ENCODE measurements around the gene NOP53. TPM values are rescaled to one million over a fixed set of nuclear protein-coding genes. Genes with fewer than 3 reads are reported as not detected.
"Not testable (repeated sequence)": the region's sequence is repeated elsewhere in the genome, so short reads cannot be mapped to it uniquely, and the experiment has no call there.

The NOP53 gene
- total and polyA plus RNA-seq, 2 of the 4 experiments (the other 2 are of a cell fraction), result 59.5 to 83.2 TPM

GRCh38 chr19:47746129-47746528 lies 783 bp downstream of the NOP53 start:
- intact Hi-C loops (cut with micrococcal nuclease); dilution Hi-C loops (cut with HindIII; ENCODE audit: low sequenced_read_pairs, unreplicated experiment): not testable (repeated sequence)
- CTCF ChIA-PET, result interaction anchor here (0.6 kb wide), 1 partner anchor 20 kb away, joined by 3 read pairs; no protein-coding TSS in a partner anchor

More at GRCh38 chr19:47746129-47746528, 783 bp downstream of the NOP53 start:
- H3K9me3 ChIP-seq (ENCODE audit: control insufficient read depth, insufficient read depth, low read length); DNase-seq; H3K9me1 ChIP-seq (ENCODE audit: insufficient read depth, low read length); H2AK5ac ChIP-seq (ENCODE audit: low read depth, low read length); H2BK15ac ChIP-seq (ENCODE audit: low read depth, low read length); H4K5ac ChIP-seq (ENCODE audit: low read depth, low read length); H2BK120ac ChIP-seq (ENCODE audit: low read depth, low read length); H4K8ac ChIP-seq (ENCODE audit: low read depth in 2 of 2, low read length in 2 of 2); H2BK20ac ChIP-seq (ENCODE audit: low read depth, low read length); H3K27me3 ChIP-seq (ENCODE audit: control insufficient read depth, insufficient read depth, low read length); POLR2A ChIA-PET (ENCODE audit: unreplicated experiment); H3K18ac ChIP-seq (ENCODE audit: low read depth, low read length); H3K56ac ChIP-seq (ENCODE audit: extremely low read depth, insufficient read depth, low read length); H3K14ac ChIP-seq (replicated peaks; ENCODE audit: low read depth, low read length); H3K27ac ChIP-seq (ENCODE audit: insufficient read depth, low read length); H3K23ac ChIP-seq (ENCODE audit: low read depth, low read length); H3K4me1 ChIP-seq (ENCODE audit: control insufficient read depth, insufficient read depth, low read length); H2BK5ac ChIP-seq (ENCODE audit: low read depth, low read length, poor library complexity, severe bottlenecking); H2AK9ac ChIP-seq (replicated peaks; ENCODE audit: low read depth, low read length, poor library complexity); H3K4ac ChIP-seq (ENCODE audit: low read depth, low read length); H2AFZ ChIP-seq (replicated peaks; ENCODE audit: low read length, poor library complexity); H3K9ac ChIP-seq (ENCODE audit: low read depth, low read length); BruUV-seq (replicated peaks); H4K91ac ChIP-seq (ENCODE audit: insufficient read depth, low read depth, low read length); ATAC-seq (ENCODE audit: low read depth): not testable (repeated sequence)
- in situ Hi-C loops (cut with MboI; ENCODE audit: low sequenced_read_pairs), result loop anchor here (5.0 kb wide), 1 partner anchor 34 kb away; the partner anchor contains the start of gene EHD2
- Histone ChIP-seq H3K36me3 (ENCODE audit: control insufficient read depth, insufficient read depth, low read length) (peaks cover 43% of the 10 kb centered on the region), H3K4me3 (ENCODE audit: insufficient read depth, low read depth, low read length) (peak overlapping the region; percentile 72; the same call in 1 of the 2 replicates), H3K4me2 (ENCODE audit: low read depth, low read length) (peak overlapping the region; percentile 72), H4K20me1 (ENCODE audit: insufficient read depth, low read length) (peaks cover 29% of the 10 kb centered on the region), H3K79me1 (ENCODE audit: low read depth in 1 of 2, low read length in 2 of 2) (peaks cover 33 to 65% of the 10 kb centered on the region in 2 experiments)
- no CpG with 5 or more reads among the region's 17 CpGs for WGBS, 2 experiments (ENCODE audit: extremely low coverage in 2 of 2, insufficient read length in 1 of 2)

All from IMR-90 (cell line).